Cardiac ventricle fibroblast (primary cell): ENCODE results near the gene PLEKHJ1. TPM values are rescaled to one million over a fixed set of nuclear protein-coding genes. Genes with fewer than 3 reads are reported as not detected.

Experiments
- total RNA-seq: library from RNA; depleted of rRNA; stranded (reverse); fragments of >200 nt; gene quantifications from 2 replicates; pipeline ENCODE4 v1.2.3, GENCODE V29; 2015

PLEKHJ1 gene, protein sequence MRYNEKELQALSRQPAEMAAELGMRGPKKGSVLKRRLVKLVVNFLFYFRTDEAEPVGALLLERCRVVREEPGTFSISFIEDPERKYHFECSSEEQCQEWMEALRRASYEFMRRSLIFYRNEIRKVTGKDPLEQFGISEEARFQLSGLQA
- total RNA-seq: 44.6 and 47.2 TPM in 2 replicates

GRCh38 chr19:2236314-2237050, at the start of gene PLEKHJ1, which contains the start of gene SF3A2:
Gene PLEKHJ1 (minus strand): TSS chr19:2236329. CDS start chr19:2236248, 81 bp downstream.
Gene SF3A2 (plus strand): TSS chr19:2236824. CDS start chr19:2243419, 6,595 bp downstream.

DNA sequence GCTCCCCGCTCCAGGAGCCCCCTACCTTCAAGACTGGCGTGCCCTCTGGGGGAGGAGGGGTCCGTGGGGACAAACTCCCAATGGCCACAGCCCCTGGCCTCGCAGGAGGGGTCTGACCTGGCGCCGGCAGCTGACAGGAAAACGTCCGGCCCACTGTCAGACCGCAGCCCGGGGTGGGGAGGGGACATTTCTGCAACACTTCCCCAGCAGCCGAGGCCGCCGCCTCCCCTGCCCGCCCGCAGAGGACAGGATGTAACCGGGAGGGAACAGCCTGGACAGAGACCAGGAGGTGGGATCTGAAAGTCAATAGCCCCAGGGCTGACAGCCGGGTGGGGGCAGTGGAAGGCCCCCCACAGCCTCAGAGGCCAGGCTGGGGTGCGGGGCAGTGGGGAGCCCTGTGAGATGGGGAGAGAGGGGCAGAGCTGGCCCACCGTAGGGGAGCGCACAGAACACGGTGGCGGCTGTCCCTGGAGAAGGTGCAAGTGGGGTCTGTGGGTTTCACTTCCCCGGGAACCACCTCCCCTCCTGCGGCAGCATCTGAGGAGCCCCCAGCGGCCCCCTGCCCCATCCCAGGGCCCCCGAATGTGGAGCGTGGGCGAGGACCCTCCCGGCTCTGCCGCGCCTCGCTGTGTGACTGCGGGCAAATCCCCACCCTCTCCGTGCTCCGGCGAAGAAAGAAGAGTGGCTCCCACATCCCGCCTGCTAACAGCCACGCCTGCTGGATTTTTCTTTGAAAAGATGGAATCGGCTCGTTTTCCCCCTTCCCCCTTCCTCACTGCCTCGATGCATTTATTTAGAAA, 46.1 kb upstream of the PLEKHJ1 start, which contains the start of gene PEAK3:
TSS of gene PEAK3 (minus strand) at position 114 of the 800 bp plus-strand sequence. CDS start 1,244 bp downstream, outside the sequence.

GRCh38 chr19:2255982-2256685, 20.0 kb upstream of the PLEKHJ1 start, which contains the start of gene JSRP1:
Gene JSRP1 (minus strand): TSS chr19:2256417. CDS start chr19:2255314, 1,103 bp downstream.

GRCh38 chr19:2249010-2249866, 13.1 kb upstream of the PLEKHJ1 start, which contains the start of gene AMH:
Gene AMH (plus strand): TSS chr19:2249323. CDS start chr19:2249333, 10 bp downstream.

Other genes starting within 250 kb of the PLEKHJ1 start
- gene BTBD2, start 220.6 kb downstream of the PLEKHJ1 start, total RNA-seq: 91.3 and 97.8 TPM in 2 replicates
- gene MKNK2, start 185.1 kb downstream of the PLEKHJ1 start, total RNA-seq: 86.6 and 102 TPM in 2 replicates
- gene MOB3A, start 140.0 kb downstream of the PLEKHJ1 start, total RNA-seq: 31.0 and 34.4 TPM in 2 replicates
- gene IZUMO4, start 139.4 kb downstream of the PLEKHJ1 start, total RNA-seq: 0.62 and 1.3 TPM in 2 replicates
- gene AP3D1, start 84.8 kb downstream of the PLEKHJ1 start, total RNA-seq: 79.8 and 87.5 TPM in 2 replicates
- gene DOT1L, start 72.4 kb downstream of the PLEKHJ1 start, total RNA-seq: 6.4 and 6.6 TPM in 2 replicates
- gene SF3A2, start 495 bp upstream of the PLEKHJ1 start, total RNA-seq: 36.3 and 60.0 TPM in 2 replicates
- gene AMH, start 13.0 kb upstream of the PLEKHJ1 start, total RNA-seq: 0.31 and 0.39 TPM in 2 replicates
- gene JSRP1, start 20.1 kb upstream of the PLEKHJ1 start, total RNA-seq: not detected in 2 replicates
- gene PEAK3, start 45.8 kb upstream of the PLEKHJ1 start, total RNA-seq: not detected in 2 replicates
- gene LINGO3, start 71.8 kb upstream of the PLEKHJ1 start, total RNA-seq: not detected in 2 replicates
- 88.4 and 100 TPM in 2 replicates for gene LSM7, start 92.3 kb upstream of the PLEKHJ1 start, total RNA-seq
- 24.6 and 26.0 TPM in 2 replicates for gene SPPL2B, start 92.4 kb upstream of the PLEKHJ1 start, total RNA-seq
- not detected in 2 replicates for gene TMPRSS9, start 123.9 kb upstream of the PLEKHJ1 start, total RNA-seq
- 37.6 and 44.0 TPM in 2 replicates for gene TIMM13, start 191.3 kb upstream of the PLEKHJ1 start, total RNA-seq
- gene LMNB2, start 220.6 kb upstream of the PLEKHJ1 start, total RNA-seq: 24.1 and 26.4 TPM in 2 replicates
- 42.2 and 60.7 TPM in 2 replicates for gene GADD45B, start 239.8 kb upstream of the PLEKHJ1 start, total RNA-seq